HAP-1 (cell line): ENCODE measurements around the gene RPS6KA5.
A peak's percentile ranks its signal among the peaks of the same experiment; 100 is the strongest.
"Not testable (repeated sequence)": the region's sequence is repeated elsewhere in the genome, so short reads cannot be mapped to it uniquely, and the experiment has no call there.

Source experiments
- DNase-seq, 2 experiments: peaks; one replicate each; pipeline ENCODE4 v3.0.0-alpha.2; 2016 to 2020; ENCODE audit warnings: low spot score in 2 of 2
- H3K27me3 ChIP-seq: fragments of 250-450 bp; sonication (Bioruptor Pico); 2 replicates; pipeline ENCODE4 v1.5.1; 2020; ENCODE audit warnings: low read depth, mild to moderate bottlenecking, moderate library complexity
- H3K36me3 ChIP-seq: fragments of 250-450 bp; sonication (Bioruptor Pico); replicated peaks from 2 replicates; pipeline ENCODE4 v1.5.1; 2020; ENCODE audit warnings: mild to moderate bottlenecking
- H3K4me1 ChIP-seq: fragments of 250-450 bp; sonication (Bioruptor Pico); 2 replicates; pipeline ENCODE4 v1.5.1; 2020; ENCODE audit warnings: mild to moderate bottlenecking
- H3K4me3 ChIP-seq: fragments of 250-450 bp; sonication (Bioruptor Pico); 2 replicates; pipeline ENCODE4 v1.5.1; 2020; ENCODE audit warnings: mild to moderate bottlenecking, moderate library complexity
- H3K9me3 ChIP-seq: fragments of 250-450 bp; sonication (Bioruptor Pico); 2 replicates; pipeline ENCODE4 v1.5.1; 2020; ENCODE audit warnings: mild to moderate bottlenecking, moderate library complexity
- in situ Hi-C: fragments of 300-500 bp; cut with MboI; formaldehyde crosslinking; loops from 3 replicates; pipeline ENCODE4 v1.14.3; 2020; ENCODE audit warnings: low sequenced_read_pairs, inconsistent platforms, mixed read lengths

The RPS6KA5 gene

GRCh38 chr14:90844321-90844720 is 216.1 kb downstream of the RPS6KA5 start:
- no peak overlapping the region for H3K4me3 ChIP-seq
- H3K36me3 ChIP-seq = no peaks in the 10 kb centered on the region
- DNase-seq = no peak
- H3K9me3 ChIP-seq = no peaks in the 10 kb centered on the region
- in situ Hi-C loops = no loop called here
- no peaks in the 10 kb centered on the region for H3K4me1 ChIP-seq
- H3K27me3 ChIP-seq = peaks cover 2% of the 10 kb centered on the region; the same call in 1 of the 2 replicates

- H3K9me3 ChIP-seq = no peaks in the 10 kb centered on the region
- H3K4me1 ChIP-seq = no peaks in the 10 kb centered on the region
- peaks cover 2% of the 10 kb centered on the region; the same call in 1 of the 2 replicates for H3K27me3 ChIP-seq
- DNase-seq = no peak
- in situ Hi-C loops = no loop called here
- no peak overlapping the region for H3K4me3 ChIP-seq
- H3K36me3 ChIP-seq = no peaks in the 10 kb centered on the region
These were observed 217.7 kb downstream of the RPS6KA5 start for GRCh38 chr14:90842726-90843125.

- H3K9me3 ChIP-seq, in situ Hi-C loops, H3K4me1 ChIP-seq, H3K4me3 ChIP-seq, DNase-seq, H3K36me3 ChIP-seq, H3K27me3 ChIP-seq: not testable (repeated sequence)
These were observed 219.8 kb downstream of the RPS6KA5 start for GRCh38 chr14:90840667-90841066.

- H3K27me3 ChIP-seq = no peaks in the 10 kb centered on the region
- no peaks in the 10 kb centered on the region for H3K4me1 ChIP-seq
- DNase-seq = no peak
- H3K4me3 ChIP-seq = no peak overlapping the region
- no peaks in the 10 kb centered on the region for H3K36me3 ChIP-seq
- in situ Hi-C loops = no loop called here
- H3K9me3 ChIP-seq = no peaks in the 10 kb centered on the region
These were observed 220.6 kb downstream of the RPS6KA5 start for GRCh38 chr14:90839889-90840266.

- H3K9me3 ChIP-seq = no peaks in the 10 kb centered on the region
- H3K36me3 ChIP-seq = no peaks in the 10 kb centered on the region
- H3K4me1 ChIP-seq = no peaks in the 10 kb centered on the region
- DNase-seq = no peak
- H3K4me3 ChIP-seq = no peak overlapping the region
- H3K27me3 ChIP-seq = no peaks in the 10 kb centered on the region
- in situ Hi-C loops = no loop called here
These were observed 221.2 kb downstream of the RPS6KA5 start for GRCh38 chr14:90839024-90839888.

GRCh38 chr14:90838531-90838930 is 221.9 kb downstream of the RPS6KA5 start:
- H3K4me1 ChIP-seq, DNase-seq, H3K9me3 ChIP-seq, in situ Hi-C loops, H3K4me3 ChIP-seq, H3K36me3 ChIP-seq, H3K27me3 ChIP-seq: not testable (repeated sequence)

GRCh38 chr14:90837355-90837754 is 223.1 kb downstream of the RPS6KA5 start:
- H3K9me3 ChIP-seq = no peaks in the 10 kb centered on the region
- no peaks in the 10 kb centered on the region for H3K36me3 ChIP-seq
- no peak for DNase-seq
- in situ Hi-C loops = no loop called here
- H3K4me1 ChIP-seq = no peaks in the 10 kb centered on the region
- H3K4me3 ChIP-seq = no peak overlapping the region
- H3K27me3 ChIP-seq = no peaks in the 10 kb centered on the region

- Histone ChIP-seq H3K4me1 (no peaks in the 10 kb centered on the region), H3K4me3 (no peak overlapping the region), H3K27me3 (no peaks in the 10 kb centered on the region), H3K9me3 (no peaks in the 10 kb centered on the region), H3K36me3 (no peaks in the 10 kb centered on the region)
- in situ Hi-C loops = no loop called here
- DNase-seq = no peak
These were observed 223.8 kb downstream of the RPS6KA5 start for GRCh38 chr14:90836692-90837063.

GRCh38 chr14:90831821-90832220 is 228.6 kb downstream of the RPS6KA5 start:
- H3K27me3 ChIP-seq = no peaks in the 10 kb centered on the region
- H3K9me3 ChIP-seq = no peaks in the 10 kb centered on the region; the same call in 1 of the 2 replicates
- no peak for DNase-seq
- no peak overlapping the region for H3K4me3 ChIP-seq
- in situ Hi-C loops = no loop called here
- no peaks in the 10 kb centered on the region for H3K36me3 ChIP-seq
- H3K4me1 ChIP-seq = peaks cover 7% of the 10 kb centered on the region

GRCh38 chr14:90830931-90831701 is 229.3 kb downstream of the RPS6KA5 start:
- Histone ChIP-seq H3K36me3 (no peaks in the 10 kb centered on the region), H3K27me3 (no peaks in the 10 kb centered on the region), H3K4me3 (no peak overlapping the region), H3K9me3 (no peaks in the 10 kb centered on the region; the same call in 1 of the 2 replicates), H3K4me1 (peaks cover 7% of the 10 kb centered on the region)
- in situ Hi-C loops = no loop called here
- no peak for DNase-seq

GRCh38 chr14:90829677-90830076 is 230.8 kb downstream of the RPS6KA5 start:
- in situ Hi-C loops = no loop called here
- DNase-seq = no peak
- Histone ChIP-seq H3K4me1 (peaks cover 7% of the 10 kb centered on the region), H3K9me3 (no peaks in the 10 kb centered on the region; the same call in 1 of the 2 replicates), H3K4me3 (no peak overlapping the region), H3K27me3 (no peaks in the 10 kb centered on the region), H3K36me3 (no peaks in the 10 kb centered on the region)

- no peak for DNase-seq
- Histone ChIP-seq H3K27me3 (no peaks in the 10 kb centered on the region), H3K36me3 (no peaks in the 10 kb centered on the region), H3K9me3 (peaks cover 2% of the 10 kb centered on the region; the same call in 1 of the 2 replicates), H3K4me3 (no peak overlapping the region), H3K4me1 (peaks cover 7% of the 10 kb centered on the region)
- in situ Hi-C loops = no loop called here
These were observed 231.6 kb downstream of the RPS6KA5 start for GRCh38 chr14:90828642-90829487.

GRCh38 chr14:90827919-90828610 is 232.4 kb downstream of the RPS6KA5 start:
- H3K27me3 ChIP-seq = no peaks in the 10 kb centered on the region
- in situ Hi-C loops = no loop called here
- peak; percentile 82 to 94 for DNase-seq
- peaks cover 7% of the 10 kb centered on the region for H3K4me1 ChIP-seq
- peak overlapping the region; percentile 11 for H3K4me3 ChIP-seq
- peaks cover 2% of the 10 kb centered on the region; the same call in 1 of the 2 replicates for H3K9me3 ChIP-seq
- no peaks in the 10 kb centered on the region for H3K36me3 ChIP-seq
